AG04450 (cell line): ENCODE measurements around the gene GP2. TPM values are rescaled to one million over a fixed set of nuclear protein-coding genes. Genes with fewer than 3 reads are reported as not detected.

Source experiments
- CTCF ChIA-PET: fragments of 300-600, 350-600 bp; formaldehyde crosslinking; extraction: SDS; loops from one replicate; lab custom pipeline; 2022; ENCODE audit warnings: antibody characterized with exemption, inconsistent platforms; lab: Charles Lee
- POLR2A ChIA-PET: fragments of 350-600 bp; formaldehyde crosslinking; extraction: SDS; loops from one replicate; lab custom pipeline; 2021; ENCODE audit warnings: antibody characterized with exemption, inconsistent platforms; lab: Yijun Ruan, JAX
- DNase-seq: peaks from one replicate; pipeline ENCODE4 v3.0.0-alpha.2; 2011; ENCODE audit warnings: low read depth, low spot score
- H3K27ac ChIP-seq: one replicate; pipeline ENCODE4 v1.5.1; 2012; ENCODE audit warnings: low read depth, low read length, control low read depth
- H3K27me3 ChIP-seq: one replicate; pipeline ENCODE4 v1.6.0; 2012; ENCODE audit warnings: low read length; ENCODE audit not compliant: control insufficient read depth, insufficient read depth
- H3K4me3 ChIP-seq: 2 replicates; pipeline ENCODE4 v1.5.1; 2011; ENCODE audit warnings: mild to moderate bottlenecking, low read depth, low read length, control low read depth
- H3K9me3 ChIP-seq: 2 replicates; pipeline ENCODE4 v1.5.1; 2012; ENCODE audit warnings: low read length; ENCODE audit not compliant: control insufficient read depth, insufficient read depth
- CTCF ChIP-seq: IDR thresholded peaks from 2 replicates; pipeline ENCODE4 v1.5.1; 2011; ENCODE audit warnings: low read depth, low read length, control low read depth, inconsistent platforms
- polyA plus RNA-seq: library from polyadenylated mRNA; depleted of rRNA; stranded (reverse); fragments of >200 nt; gene quantifications from 2 replicates; pipeline ENCODE4 v1.2.3, GENCODE V29; 2011

The GP2 gene
- polyA plus RNA-seq, 1 experiment, result not detected

- POLR2A ChIA-PET, result no interaction called here
Measured at GRCh38 chr16:20291208-20292206, 35.8 kb downstream of the GP2 start.

GRCh38 chr16:20289571-20289970, 37.7 kb downstream of the GP2 start:
- ChIA-PET CTCF (no interaction called here), POLR2A (no interaction called here)
- H3K27me3 ChIP-seq, result no peaks in the 10 kb centered on the region
- TF ChIP-seq CTCF, result no peak
- H3K9me3 ChIP-seq, result peaks cover 21% of the 10 kb centered on the region
- H3K27ac ChIP-seq, result no peak overlapping the region
- no peak for DNase-seq
- H3K4me3 ChIP-seq, result no peak overlapping the region

More at GRCh38 chr16:20291208-20292206, 35.8 kb downstream of the GP2 start:
- no peak overlapping the region for H3K4me3 ChIP-seq
- CTCF ChIA-PET, result interaction anchor here (1.2 kb wide), 1 partner anchor 9 kb away, joined by 3 read pairs; no protein-coding TSS in a partner anchor
- no peak for TF ChIP-seq CTCF
- no peak for DNase-seq
- no peak overlapping the region for H3K27ac ChIP-seq
- H3K27me3 ChIP-seq, result no peaks in the 10 kb centered on the region
- H3K9me3 ChIP-seq, result peaks cover 21% of the 10 kb centered on the region

GRCh38 chr16:20285993-20286499, 41.3 kb downstream of the GP2 start:
- H3K9me3 ChIP-seq, result peaks cover 13% of the 10 kb centered on the region
- TF ChIP-seq CTCF, result no peak
- ChIA-PET POLR2A (no interaction called here), CTCF (no interaction called here)
- no peak overlapping the region for H3K27ac ChIP-seq
- no peak overlapping the region for H3K4me3 ChIP-seq
- DNase-seq, result no peak
- H3K27me3 ChIP-seq, result no peaks in the 10 kb centered on the region

- POLR2A ChIA-PET, result no interaction called here
- peaks cover 9% of the 10 kb centered on the region; the same call in 1 of the 2 replicates for H3K9me3 ChIP-seq
- H3K27me3 ChIP-seq, result no peaks in the 10 kb centered on the region
- TF ChIP-seq CTCF, result no peak
- no peak overlapping the region for H3K27ac ChIP-seq
- H3K4me3 ChIP-seq, result no peak overlapping the region
- no peak for DNase-seq
- CTCF ChIA-PET, result interaction anchor here (1.1 kb wide), 1 partner anchor 105 kb away, joined by 3 read pairs; no protein-coding TSS in a partner anchor
Measured at GRCh38 chr16:20280259-20280658, 47.1 kb downstream of the GP2 start.

GRCh38 chr16:20271893-20272292, 55.4 kb downstream of the GP2 start:
- peaks cover 6% of the 10 kb centered on the region for H3K9me3 ChIP-seq
- ChIA-PET POLR2A (no interaction called here), CTCF (no interaction called here)
- TF ChIP-seq CTCF, result no peak
- H3K27me3 ChIP-seq, result no peaks in the 10 kb centered on the region
- no peak for DNase-seq
- no peak overlapping the region for H3K27ac ChIP-seq
- H3K4me3 ChIP-seq, result no peak overlapping the region
